Measurements from ENCODE around the gene MED4. TPM values are rescaled to one million over a fixed set of nuclear protein-coding genes. Genes with fewer than 3 reads are reported as not detected.

The MED4 gene
- total RNA-seq, 1 donor from 2014 or later, result 49.1 TPM

- Mint-ChIP-seq H3K27ac (ENCODE audit: unreplicated experiment) (no peak overlapping the region), H3K4me3 (ENCODE audit: unreplicated experiment) (no peak overlapping the region), H3K36me3 (ENCODE audit: low read depth, unreplicated experiment) (peaks cover 64% of the 10 kb centered on the region), H3K4me1 (ENCODE audit: unreplicated experiment) (peaks cover 19% of the 10 kb centered on the region), H3K9me3 (ENCODE audit: unreplicated experiment) (no peaks in the 10 kb centered on the region), H3K27me3 (ENCODE audit: unreplicated experiment) (peaks cover 4% of the 10 kb centered on the region)
- TF ChIP-seq, protein P1, sequence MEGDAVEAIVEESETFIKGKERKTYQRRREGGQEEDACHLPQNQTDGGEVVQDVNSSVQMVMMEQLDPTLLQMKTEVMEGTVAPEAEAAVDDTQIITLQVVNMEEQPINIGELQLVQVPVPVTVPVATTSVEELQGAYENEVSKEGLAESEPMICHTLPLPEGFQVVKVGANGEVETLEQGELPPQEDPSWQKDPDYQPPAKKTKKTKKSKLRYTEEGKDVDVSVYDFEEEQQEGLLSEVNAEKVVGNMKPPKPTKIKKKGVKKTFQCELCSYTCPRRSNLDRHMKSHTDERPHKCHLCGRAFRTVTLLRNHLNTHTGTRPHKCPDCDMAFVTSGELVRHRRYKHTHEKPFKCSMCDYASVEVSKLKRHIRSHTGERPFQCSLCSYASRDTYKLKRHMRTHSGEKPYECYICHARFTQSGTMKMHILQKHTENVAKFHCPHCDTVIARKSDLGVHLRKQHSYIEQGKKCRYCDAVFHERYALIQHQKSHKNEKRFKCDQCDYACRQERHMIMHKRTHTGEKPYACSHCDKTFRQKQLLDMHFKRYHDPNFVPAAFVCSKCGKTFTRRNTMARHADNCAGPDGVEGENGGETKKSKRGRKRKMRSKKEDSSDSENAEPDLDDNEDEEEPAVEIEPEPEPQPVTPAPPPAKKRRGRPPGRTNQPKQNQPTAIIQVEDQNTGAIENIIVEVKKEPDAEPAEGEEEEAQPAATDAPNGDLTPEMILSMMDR (IDR thresholded peaks at IDR 0.05; ENCODE audit: unreplicated experiment), result no peak
- no peak for DNase-seq (ENCODE audit: low spot score)
Observed at GRCh38 chr13:48054601-48055000, 40.3 kb downstream of the MED4 start.

GRCh38 chr13:48050550-48050949, 44.4 kb downstream of the MED4 start:
- H3K36me3 Mint-ChIP-seq (ENCODE audit: low read depth, unreplicated experiment), result peaks cover 33% of the 10 kb centered on the region
- H3K27ac Mint-ChIP-seq (ENCODE audit: unreplicated experiment), result peak overlapping the region; percentile 93
- TF ChIP-seq, protein P1 (IDR thresholded peaks at IDR 0.05; ENCODE audit: unreplicated experiment), result no peak

GRCh38 chr13:48043789-48044503, 51.0 kb downstream of the MED4 start:
- H3K4me1 Mint-ChIP-seq (ENCODE audit: unreplicated experiment), result peaks cover 9% of the 10 kb centered on the region
- H3K36me3 Mint-ChIP-seq (ENCODE audit: low read depth, unreplicated experiment), result peaks cover 30% of the 10 kb centered on the region
- no peaks in the 10 kb centered on the region for H3K9me3 Mint-ChIP-seq (ENCODE audit: unreplicated experiment)
- TF ChIP-seq, protein P1 (IDR thresholded peaks at IDR 0.05; ENCODE audit: unreplicated experiment), result no peak
- H3K27me3 Mint-ChIP-seq (ENCODE audit: unreplicated experiment), result no peaks in the 10 kb centered on the region
- peak overlapping the region; percentile 48 for H3K27ac Mint-ChIP-seq (ENCODE audit: unreplicated experiment)
- no peak for DNase-seq (ENCODE audit: low spot score)
- no peak overlapping the region for H3K4me3 Mint-ChIP-seq (ENCODE audit: unreplicated experiment)

More at GRCh38 chr13:48050550-48050949, 44.4 kb downstream of the MED4 start:
- Mint-ChIP-seq H3K27me3 (ENCODE audit: unreplicated experiment) (no peaks in the 10 kb centered on the region), H3K4me3 (ENCODE audit: unreplicated experiment) (no peak overlapping the region), H3K9me3 (ENCODE audit: unreplicated experiment) (no peaks in the 10 kb centered on the region), H3K4me1 (ENCODE audit: unreplicated experiment) (peaks cover 19% of the 10 kb centered on the region)
- peak; percentile 13 for DNase-seq (ENCODE audit: low spot score)

DNA sequence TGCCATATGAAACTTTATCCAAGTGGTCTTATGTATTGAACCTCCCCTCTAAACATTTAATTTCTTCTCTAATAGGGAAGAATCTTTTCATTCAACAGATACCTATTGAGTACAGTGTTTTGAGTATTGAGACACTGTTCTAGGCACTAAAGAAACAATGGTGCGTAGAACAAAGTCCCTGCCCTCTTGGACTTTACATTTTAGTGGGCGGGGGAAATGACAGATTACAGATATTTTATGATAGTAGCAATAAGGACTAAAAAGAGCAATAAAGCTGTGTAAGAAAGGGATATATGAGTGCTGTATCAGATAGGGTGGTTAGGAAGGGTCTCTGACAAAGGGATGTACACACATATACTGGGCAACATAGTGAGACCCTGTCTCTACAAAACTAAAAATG, 52.0 kb downstream of the MED4 start:
- Mint-ChIP-seq H3K27me3 (ENCODE audit: unreplicated experiment) (no peaks in the 10 kb centered on the region), H3K36me3 (ENCODE audit: low read depth, unreplicated experiment) (peaks cover 30% of the 10 kb centered on the region), H3K27ac (ENCODE audit: unreplicated experiment) (no peak overlapping the region), H3K4me3 (ENCODE audit: unreplicated experiment) (peak overlapping the region; percentile 13), H3K9me3 (ENCODE audit: unreplicated experiment) (no peaks in the 10 kb centered on the region), H3K4me1 (ENCODE audit: unreplicated experiment) (peaks cover 14% of the 10 kb centered on the region)
- TF ChIP-seq, protein P1 (IDR thresholded peaks at IDR 0.05; ENCODE audit: unreplicated experiment), result no peak
- DNase-seq (ENCODE audit: low spot score), result no peak

- DNase-seq (ENCODE audit: low spot score), result no peak
- peaks cover 19% of the 10 kb centered on the region for H3K4me1 Mint-ChIP-seq (ENCODE audit: unreplicated experiment)
Observed at GRCh38 chr13:48040896-48041295, 54.0 kb downstream of the MED4 start.

More at GRCh38 chr13:48040896-48041295, 54.0 kb downstream of the MED4 start:
- TF ChIP-seq, protein P1 (IDR thresholded peaks at IDR 0.05; ENCODE audit: unreplicated experiment), result no peak
- no peak overlapping the region for H3K4me3 Mint-ChIP-seq (ENCODE audit: unreplicated experiment)
- H3K9me3 Mint-ChIP-seq (ENCODE audit: unreplicated experiment), result no peaks in the 10 kb centered on the region
- H3K36me3 Mint-ChIP-seq (ENCODE audit: low read depth, unreplicated experiment), result peaks cover 31% of the 10 kb centered on the region
- H3K27ac Mint-ChIP-seq (ENCODE audit: unreplicated experiment), result no peak overlapping the region
- H3K27me3 Mint-ChIP-seq (ENCODE audit: unreplicated experiment), result peaks cover 3% of the 10 kb centered on the region
